AG10803 (cell line): ENCODE data around the gene DLG2.

ENCODE experiments used
- DNase-seq: peaks from one replicate; pipeline ENCODE4 v3.0.0; 2010; ENCODE audit warnings: low read depth
- H3K4me3 ChIP-seq: 2 replicates; pipeline ENCODE4 v1.5.1; 2011; ENCODE audit warnings: mild to moderate bottlenecking, low read length, control low read depth
- CTCF ChIP-seq: conservative IDR thresholded peaks from 2 replicates; pipeline ENCODE4 v1.5.1; 2011; ENCODE audit warnings: mild to moderate bottlenecking, low read length, control low read depth, inconsistent platforms

The DLG2 gene

GRCh38 chr11:83635166-83635565 is 1992.0 kb downstream of the DLG2 start:
- DNase-seq: no peak
- no peak for TF ChIP-seq CTCF
- H3K4me3 ChIP-seq: no peak overlapping the region

- TF ChIP-seq CTCF: no peak
- no peak for DNase-seq
- no peak overlapping the region for H3K4me3 ChIP-seq
These were observed 1996.9 kb downstream of the DLG2 start for GRCh38 chr11:83630211-83630610.

- DNase-seq: no peak
- no peak overlapping the region for H3K4me3 ChIP-seq
- no peak for TF ChIP-seq CTCF
These were observed 1997.4 kb downstream of the DLG2 start for GRCh38 chr11:83629775-83630174.

- no peak for DNase-seq
- no peak for TF ChIP-seq CTCF
- H3K4me3 ChIP-seq: no peak overlapping the region
These were observed 1998.4 kb downstream of the DLG2 start for GRCh38 chr11:83628622-83629355.

GRCh38 chr11:83625336-83625735 is 2001.8 kb downstream of the DLG2 start:
- no peak for DNase-seq
- no peak for TF ChIP-seq CTCF
- H3K4me3 ChIP-seq: no peak overlapping the region

GRCh38 chr11:83617671-83618070 is 2009.5 kb downstream of the DLG2 start:
- TF ChIP-seq CTCF: no peak
- no peak for DNase-seq
- no peak overlapping the region for H3K4me3 ChIP-seq

- TF ChIP-seq CTCF: no peak
- no peak for DNase-seq
- no peak overlapping the region for H3K4me3 ChIP-seq
These were observed 2013.4 kb downstream of the DLG2 start for GRCh38 chr11:83613767-83614121.
